CD4-positive, alpha-beta T cell (primary cell): ENCODE measurements around the gene WDPCP. TPM values are rescaled to one million over a fixed set of nuclear protein-coding genes. Genes with fewer than 3 reads are reported as not detected.

ENCODE experiments used
- ATAC-seq: fragments of 200-7000 bp; cut with Tn5 transposase; one replicate; pipeline ENCODE4 v1.10.0; 2022; ENCODE audit warnings: mild to moderate bottlenecking; ENCODE audit not compliant: poor library complexity
- CTCF ChIA-PET: fragments of 350-600 bp; sonication (Branson Sonifier 250); formaldehyde crosslinking; loops from one replicate; lab custom pipeline; 2021; ENCODE audit warnings: antibody characterized with exemption, inconsistent platforms; lab: Charles Lee
- POLR2A ChIA-PET: fragments of 350-600 bp; sonication (Branson Sonifier 250); formaldehyde crosslinking; loops from one replicate; lab custom pipeline; 2021; ENCODE audit warnings: antibody characterized with exemption, inconsistent platforms; lab: Charles Lee
- DNase-seq, 14 experiments: peaks; one replicate each; pipeline ENCODE4 v3.0.0-alpha.2; 2013 to 2020; ENCODE audit warnings: mixed read lengths in 2 of 14
- H3K27ac ChIP-seq, 2 donors: one replicate each; pipeline versions ENCODE4 v1.5.1 to v1.7.0; 2013; ENCODE audit warnings: low read length in 2 of 2, low read depth in 1 of 2, mild to moderate bottlenecking in 1 of 2
- H3K27me3 ChIP-seq, 2 experiments: 1 replicate in 1 of 2; 2 replicates in 1 of 2; pipeline versions ENCODE4 v1.6.1 to v1.7.0; 2013; ENCODE audit warnings: low read length in 2 of 2, control low read depth in 1 of 2, mild to moderate bottlenecking in 1 of 2, moderate library complexity in 1 of 2; ENCODE audit not compliant: insufficient read depth in 2 of 2, control insufficient read depth in 1 of 2
- H3K36me3 ChIP-seq: one replicate; pipeline ENCODE4 v1.6.1; 2013; ENCODE audit warnings: low read length, control low read depth; ENCODE audit not compliant: insufficient read depth
- H3K4me1 ChIP-seq: one replicate; pipeline ENCODE4 v1.6.1; 2013; ENCODE audit warnings: low read length, control low read depth; ENCODE audit not compliant: insufficient read depth
- H3K4me3 ChIP-seq: one replicate; pipeline ENCODE4 v1.5.1; 2013; ENCODE audit warnings: mild to moderate bottlenecking, low read length, moderate library complexity
- H3K9me3 ChIP-seq, 2 experiments: 1 replicate in 1 of 2; 2 replicates in 1 of 2; pipeline versions ENCODE4 v1.6.1 to v1.7.0; 2013; ENCODE audit warnings: low read length in 2 of 2, mild to moderate bottlenecking in 2 of 2, control low read depth in 1 of 2, moderate library complexity in 1 of 2; ENCODE audit not compliant: control insufficient read depth in 1 of 2, insufficient read depth in 1 of 2
- H3K27ac Mint-ChIP-seq: one replicate; pipeline ENCODE4 v1.8.0; 2020; ENCODE audit warnings: mixed read lengths
- H3K27me3 Mint-ChIP-seq: one replicate; pipeline ENCODE4 v1.8.0; 2021; ENCODE audit warnings: mixed read lengths
- H3K36me3 Mint-ChIP-seq: one replicate; pipeline ENCODE4 v1.8.0; 2021; ENCODE audit warnings: low read depth, mixed read lengths
- H3K4me1 Mint-ChIP-seq: one replicate; pipeline ENCODE4 v1.8.0; 2021; ENCODE audit warnings: low read depth, mixed read lengths
- H3K4me3 Mint-ChIP-seq: one replicate; pipeline ENCODE4 v1.8.0; 2020; ENCODE audit warnings: mild to moderate bottlenecking, mixed read lengths
- H3K9me3 Mint-ChIP-seq: one replicate; pipeline ENCODE4 v1.8.0; 2020; ENCODE audit warnings: mixed read lengths
- CTCF ChIP-seq: fragments of 200-600 bp; IDR thresholded peaks from one replicate; pipeline ENCODE4 v1.8.0; 2022; ENCODE audit warnings: antibody characterized with exemption, mild to moderate bottlenecking
- intact Hi-C, 2 experiments: fragments of 100-400 bp; cut with DNase I in 1 of 2; cut with micrococcal nuclease in 1 of 2; formaldehyde crosslinking; loops; one replicate each; pipeline versions ENCODE4 v1.15.1 to v1.9.0; 2023 to 2025; cut with DNase I, micrococcal nuclease
- total RNA-seq, 174 experiments: library from RNA in 2 of 174; stranded (reverse) in 2 of 174; gene quantifications; one replicate each; pipeline ENCODE4 v1.2.3 and lab custom pipeline; 2021 to 2026

Gene WDPCP
- total RNA-seq, 2 experiments from 2014 or later, result 8.7 to 9.9 TPM

- ChIA-PET POLR2A (no interaction called here), CTCF (no interaction called here)
- Mint-ChIP-seq H3K27me3 (peaks cover 15% of the 10 kb centered on the region), H3K27ac (no peak overlapping the region), H3K36me3 (no peaks in the 10 kb centered on the region), H3K9me3 (no peaks in the 10 kb centered on the region), H3K4me3 (no peak overlapping the region), H3K4me1 (no peaks in the 10 kb centered on the region)
- no peak overlapping the region for H3K27ac ChIP-seq
- intact Hi-C loops, result no loop called here
- TF ChIP-seq CTCF, result no peak
- no peaks in the 10 kb centered on the region for H3K4me1 ChIP-seq
- H3K36me3 ChIP-seq, result no peaks in the 10 kb centered on the region
- DNase-seq, result no peak
- no peak for ATAC-seq
- peaks cover 0 to 8% of the 10 kb centered on the region in 2 experiments for H3K9me3 ChIP-seq
- no peaks in the 10 kb centered on the region for H3K27me3 ChIP-seq
- H3K4me3 ChIP-seq, result no peak overlapping the region
These were observed 27.0 kb upstream of the WDPCP start for GRCh38 chr2:63614983-63615945.

- CTCF ChIA-PET, result no interaction called here
- peaks cover 14% of the 10 kb centered on the region for H3K27me3 Mint-ChIP-seq
- H3K4me3 ChIP-seq, result no peak overlapping the region
- peaks cover 0 to under 1% of the 10 kb centered on the region in 2 experiments for H3K9me3 ChIP-seq
- intact Hi-C loops, result no loop called here
- DNase-seq, result no peak
- no peaks in the 10 kb centered on the region for H3K36me3 ChIP-seq
- no peak overlapping the region for H3K27ac ChIP-seq
- no peak for ATAC-seq
- H3K9me3 Mint-ChIP-seq, result no peaks in the 10 kb centered on the region
- no peaks in the 10 kb centered on the region for H3K4me1 ChIP-seq
- H3K36me3 Mint-ChIP-seq, result no peaks in the 10 kb centered on the region
- H3K4me3 Mint-ChIP-seq, result no peak overlapping the region
- H3K27me3 ChIP-seq, result no peaks in the 10 kb centered on the region
- POLR2A ChIA-PET, result no interaction called here
- no peak overlapping the region for H3K27ac Mint-ChIP-seq
- TF ChIP-seq CTCF, result no peak
- H3K4me1 Mint-ChIP-seq, result no peaks in the 10 kb centered on the region
These were observed 26.2 kb upstream of the WDPCP start for GRCh38 chr2:63614448-63614968.

GRCh38 chr2:63613391-63613901 is 25.2 kb upstream of the WDPCP start:
- Histone ChIP-seq H3K4me1 (no peaks in the 10 kb centered on the region), H3K9me3 (no peaks in the 10 kb centered on the region), H3K36me3 (no peaks in the 10 kb centered on the region), H3K27me3 (no peaks in the 10 kb centered on the region), H3K4me3 (no peak overlapping the region), H3K27ac (no peak overlapping the region)
- CTCF ChIA-PET, result no interaction called here
- intact Hi-C loops, result no loop called here
- H3K4me3 Mint-ChIP-seq, result no peak overlapping the region
- no peaks in the 10 kb centered on the region for H3K4me1 Mint-ChIP-seq
- TF ChIP-seq CTCF, result no peak
- no peak overlapping the region for H3K27ac Mint-ChIP-seq
- H3K9me3 Mint-ChIP-seq, result no peaks in the 10 kb centered on the region
- ATAC-seq (no peak), DNase-seq (no peak)
- POLR2A ChIA-PET, result no interaction called here
- H3K36me3 Mint-ChIP-seq, result no peaks in the 10 kb centered on the region
- H3K27me3 Mint-ChIP-seq, result peaks cover 10% of the 10 kb centered on the region
